Mesendoderm (in vitro differentiated cells): ENCODE results near the gene RTL5.

Experiments
- DNase-seq: peaks from one replicate; pipeline ENCODE4 v3.0.0; 2013
- H2AK5ac ChIP-seq: 2 replicates; pipeline ENCODE4 v1.6.1; 2013; ENCODE audit warnings: low read length, inconsistent platforms
- H2BK120ac ChIP-seq: 2 replicates; pipeline ENCODE4 v1.6.1; 2013; ENCODE audit warnings: low read depth, mild to moderate bottlenecking, low read length, moderate library complexity, mixed read lengths
- H2BK15ac ChIP-seq: replicated peaks from 2 replicates; pipeline ENCODE4 v1.6.1; 2013; ENCODE audit warnings: low read depth, mild to moderate bottlenecking, moderate library complexity
- H2BK5ac ChIP-seq: 2 replicates; pipeline ENCODE4 v1.6.1; 2013; ENCODE audit warnings: low read length, inconsistent platforms
- H3K18ac ChIP-seq: 2 replicates; pipeline ENCODE4 v1.6.1; 2013; ENCODE audit warnings: mild to moderate bottlenecking, low read length, mixed read lengths
- H3K23ac ChIP-seq: one replicate; pipeline ENCODE4 v1.6.1; 2013; ENCODE audit warnings: low read length
- H3K27ac ChIP-seq: 2 replicates; pipeline ENCODE4 v1.5.1; 2013; ENCODE audit warnings: low read depth, mild to moderate bottlenecking, inconsistent platforms, low read length, moderate library complexity
- H3K27me3 ChIP-seq: 2 replicates; pipeline ENCODE4 v1.6.1; 2013; ENCODE audit warnings: low read length, control low read depth, mild to moderate bottlenecking, inconsistent platforms; ENCODE audit not compliant: insufficient read depth, poor library complexity
- H3K36me3 ChIP-seq: 2 replicates; pipeline ENCODE4 v1.6.1; 2013; ENCODE audit warnings: low read length, inconsistent platforms; ENCODE audit not compliant: control insufficient read depth, insufficient read depth
- H3K4ac ChIP-seq: one replicate; pipeline ENCODE4 v1.6.1; 2013; ENCODE audit warnings: low read depth, mild to moderate bottlenecking, low read length, moderate library complexity
- H3K4me1 ChIP-seq: 2 replicates; pipeline ENCODE4 v1.6.1; 2013; ENCODE audit warnings: low read depth, low read length, inconsistent platforms; ENCODE audit not compliant: control insufficient read depth
- H3K4me2 ChIP-seq: 2 replicates; pipeline ENCODE4 v1.6.1; 2013; ENCODE audit warnings: low read length
- H3K4me3 ChIP-seq: 2 replicates; pipeline ENCODE4 v1.5.1; 2013; ENCODE audit warnings: mild to moderate bottlenecking, low read length
- H3K56ac ChIP-seq: one replicate; pipeline ENCODE4 v1.6.1; 2013; ENCODE audit warnings: low read length
- H3K79me1 ChIP-seq: 2 replicates; pipeline ENCODE4 v1.6.1; 2013; ENCODE audit warnings: low read length, inconsistent platforms
- H3K79me2 ChIP-seq: 2 replicates; pipeline ENCODE4 v1.6.1; 2013; ENCODE audit warnings: mild to moderate bottlenecking, low read length; ENCODE audit not compliant: control insufficient read depth, insufficient read depth
- H3K9ac ChIP-seq: 2 replicates; pipeline ENCODE4 v1.6.1; 2013; ENCODE audit warnings: low read length, inconsistent platforms
- H4K5ac ChIP-seq: one replicate; pipeline ENCODE4 v1.6.1; 2013; ENCODE audit warnings: low read length
- H4K8ac ChIP-seq: one replicate; pipeline ENCODE4 v1.6.1; 2013; ENCODE audit warnings: low read depth, mild to moderate bottlenecking, control low read depth, low read length, moderate library complexity
- WGBS: extraction: QIAGEN DNeasy Blood & Tissue Kit; methylation state at CpG from one replicate; pipeline ENCODE4 v1.1.7; 2013; ENCODE audit warnings: low lambda C conversion rate, missing lambda C conversion rate; ENCODE audit not compliant: insufficient coverage; ENCODE audit errors: extremely low coverage; 5-methylcytosine and 5-hydroxymethylcytosine counted together

Gene RTL5

GRCh38 chrX:72133851-72134546 lies 2.3 kb upstream of the RTL5 start:
- no peak overlapping the region for H3K23ac ChIP-seq
- no CpG with 5 or more reads among the region's 11 CpGs for WGBS
- H3K79me1 ChIP-seq: no peaks in the 10 kb centered on the region
- H3K36me3 ChIP-seq: no peaks in the 10 kb centered on the region
- no peak overlapping the region for H2AK5ac ChIP-seq
- no peak overlapping the region for H4K5ac ChIP-seq
- no peak overlapping the region for H3K4ac ChIP-seq
- no peak overlapping the region for H3K27ac ChIP-seq
- no peak overlapping the region for H3K56ac ChIP-seq
- no peak overlapping the region for H2BK15ac ChIP-seq
- DNase-seq: no peak
- no peak overlapping the region for H2BK5ac ChIP-seq
- H3K79me2 ChIP-seq: no peaks in the 10 kb centered on the region
- H3K4me1 ChIP-seq: no peaks in the 10 kb centered on the region
- no peak overlapping the region for H2BK120ac ChIP-seq
- no peak overlapping the region for H4K8ac ChIP-seq
- no peak overlapping the region for H3K9ac ChIP-seq
- no peak overlapping the region for H3K4me3 ChIP-seq
- H3K27me3 ChIP-seq: no peaks in the 10 kb centered on the region
- no peak overlapping the region for H3K18ac ChIP-seq
- no peak overlapping the region for H3K4me2 ChIP-seq

- no peak overlapping the region for H4K5ac ChIP-seq
- no peak overlapping the region for H3K23ac ChIP-seq
- H3K56ac ChIP-seq: no peak overlapping the region
- no CpG with 5 or more reads among the region's 3 CpGs for WGBS
- no peaks in the 10 kb centered on the region for H3K79me2 ChIP-seq
- no peak overlapping the region for H2BK120ac ChIP-seq
- no peaks in the 10 kb centered on the region for H3K27me3 ChIP-seq
- H3K4me1 ChIP-seq: no peaks in the 10 kb centered on the region
- no peak for DNase-seq
- H2BK15ac ChIP-seq: no peak overlapping the region
- no peaks in the 10 kb centered on the region for H3K79me1 ChIP-seq
- no peak overlapping the region for H3K4me2 ChIP-seq
- H3K4me3 ChIP-seq: no peak overlapping the region
- H3K18ac ChIP-seq: no peak overlapping the region
- H3K27ac ChIP-seq: no peak overlapping the region
- H3K9ac ChIP-seq: no peak overlapping the region
- H4K8ac ChIP-seq: no peak overlapping the region
- H2BK5ac ChIP-seq: no peak overlapping the region
- H3K36me3 ChIP-seq: no peaks in the 10 kb centered on the region
- no peak overlapping the region for H2AK5ac ChIP-seq
- no peak overlapping the region for H3K4ac ChIP-seq
Observed at GRCh38 chrX:72132456-72132855, 741 bp upstream of the RTL5 start.

- Histone ChIP-seq H3K9ac (peak overlapping the region; percentile 68), H3K79me2 (no peaks in the 10 kb centered on the region), H3K18ac (peak overlapping the region; percentile 56), H3K4me3 (no peak overlapping the region), H3K56ac (peak overlapping the region; percentile 76), H3K23ac (no peak overlapping the region), H3K27me3 (no peaks in the 10 kb centered on the region), H3K27ac (no peak overlapping the region), H3K4ac (no peak overlapping the region), H3K4me2 (peak overlapping the region; percentile 15), H2BK120ac (no peak overlapping the region), H2BK5ac (no peak overlapping the region), H3K4me1 (no peaks in the 10 kb centered on the region), H2AK5ac (no peak overlapping the region), H4K5ac (no peak overlapping the region), H3K79me1 (no peaks in the 10 kb centered on the region), H2BK15ac (no peak overlapping the region), H3K36me3 (no peaks in the 10 kb centered on the region), H4K8ac (no peak overlapping the region)
- no CpG with 5 or more reads among the region's 30 CpGs for WGBS
- peak; percentile 38 for DNase-seq
Observed at GRCh38 chrX:72130762-72131250, 909 bp downstream of the RTL5 start.

GRCh38 chrX:72130156-72130761 lies 1.5 kb downstream of the RTL5 start:
- Histone ChIP-seq H3K27ac (no peak overlapping the region), H3K18ac (no peak overlapping the region), H3K36me3 (no peaks in the 10 kb centered on the region), H3K23ac (no peak overlapping the region), H3K27me3 (no peaks in the 10 kb centered on the region), H4K5ac (no peak overlapping the region), H2BK120ac (no peak overlapping the region), H3K56ac (no peak overlapping the region), H3K4me1 (no peaks in the 10 kb centered on the region), H4K8ac (no peak overlapping the region), H3K4me2 (no peak overlapping the region), H3K79me1 (no peaks in the 10 kb centered on the region), H3K4ac (no peak overlapping the region), H3K4me3 (no peak overlapping the region), H3K79me2 (no peaks in the 10 kb centered on the region), H2BK15ac (no peak overlapping the region), H2AK5ac (no peak overlapping the region), H2BK5ac (no peak overlapping the region), H3K9ac (peak overlapping the region; percentile 38)
- no peak for DNase-seq
- no CpG with 5 or more reads among the region's 12 CpGs for WGBS

- Histone ChIP-seq H3K79me2 (no peaks in the 10 kb centered on the region), H3K27ac (no peak overlapping the region), H4K8ac (no peak overlapping the region), H2AK5ac (no peak overlapping the region), H3K4me1 (no peaks in the 10 kb centered on the region), H3K36me3 (no peaks in the 10 kb centered on the region), H3K4me2 (no peak overlapping the region), H3K4me3 (no peak overlapping the region), H3K23ac (no peak overlapping the region), H2BK5ac (no peak overlapping the region), H4K5ac (no peak overlapping the region), H2BK120ac (no peak overlapping the region), H2BK15ac (no peak overlapping the region), H3K9ac (no peak overlapping the region), H3K18ac (no peak overlapping the region), H3K4ac (no peak overlapping the region), H3K56ac (no peak overlapping the region), H3K27me3 (no peaks in the 10 kb centered on the region), H3K79me1 (no peaks in the 10 kb centered on the region)
- no CpG with 5 or more reads among the region's 16 CpGs for WGBS
- DNase-seq: no peak
Observed at GRCh38 chrX:72129661-72130060, 2.1 kb downstream of the RTL5 start.
